ENCODE results near the gene SYNE4.

The SYNE4 gene

DNA sequence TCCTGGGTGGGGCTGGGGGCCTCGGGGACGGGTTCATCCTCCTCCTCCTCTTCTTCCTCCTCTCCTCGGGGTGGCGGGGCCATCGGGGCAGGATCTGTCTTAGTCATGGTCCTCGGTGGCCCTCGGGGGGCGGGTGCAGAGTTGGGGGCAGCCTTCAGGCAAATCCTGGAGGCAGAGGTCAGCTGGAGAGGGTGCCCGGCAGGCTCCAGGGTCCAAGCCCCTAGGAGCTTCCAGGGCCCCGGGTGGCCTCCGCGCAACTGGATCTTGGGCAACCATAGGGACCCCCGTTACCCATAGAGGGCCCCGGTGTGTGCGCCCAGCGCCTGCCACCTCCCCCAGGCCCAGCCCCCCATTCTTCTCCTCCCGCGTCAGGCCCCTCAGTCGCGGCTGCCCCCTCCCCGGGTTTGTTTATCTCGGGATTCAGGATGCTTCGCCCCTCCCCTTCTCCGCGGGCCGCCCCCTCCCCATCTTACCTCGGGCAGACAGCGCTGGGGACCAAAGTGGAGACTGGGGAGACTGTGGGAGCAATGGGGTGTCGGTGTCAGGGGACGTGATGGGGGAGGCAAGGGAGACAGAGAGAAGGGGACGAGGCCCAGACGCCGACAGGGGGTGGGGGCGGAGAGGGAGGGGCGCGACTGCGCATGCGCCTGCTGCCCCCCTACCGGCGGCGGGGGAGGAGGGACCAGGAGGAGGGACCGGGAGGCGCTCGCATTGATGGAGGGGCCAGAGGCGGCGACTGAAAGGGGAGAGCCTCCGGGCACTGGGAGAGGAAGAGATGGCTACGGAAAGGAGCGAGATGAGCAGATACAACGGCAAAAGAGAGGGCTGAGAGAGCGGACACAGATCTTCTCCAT is 23.9 kb upstream of the SYNE4 start, which contains the start of gene CLIP3:
TSS of gene CLIP3 (minus strand) at position 623 of the 854 bp plus-strand sequence. CDS start at position 107, 516 bp downstream.
- peak within 1 kb of the TSS; percentile 35 for H3K4me3 ChIP-seq (ENCODE audit: low read depth, low read length)
- TF ChIP-seq, protein P1, sequence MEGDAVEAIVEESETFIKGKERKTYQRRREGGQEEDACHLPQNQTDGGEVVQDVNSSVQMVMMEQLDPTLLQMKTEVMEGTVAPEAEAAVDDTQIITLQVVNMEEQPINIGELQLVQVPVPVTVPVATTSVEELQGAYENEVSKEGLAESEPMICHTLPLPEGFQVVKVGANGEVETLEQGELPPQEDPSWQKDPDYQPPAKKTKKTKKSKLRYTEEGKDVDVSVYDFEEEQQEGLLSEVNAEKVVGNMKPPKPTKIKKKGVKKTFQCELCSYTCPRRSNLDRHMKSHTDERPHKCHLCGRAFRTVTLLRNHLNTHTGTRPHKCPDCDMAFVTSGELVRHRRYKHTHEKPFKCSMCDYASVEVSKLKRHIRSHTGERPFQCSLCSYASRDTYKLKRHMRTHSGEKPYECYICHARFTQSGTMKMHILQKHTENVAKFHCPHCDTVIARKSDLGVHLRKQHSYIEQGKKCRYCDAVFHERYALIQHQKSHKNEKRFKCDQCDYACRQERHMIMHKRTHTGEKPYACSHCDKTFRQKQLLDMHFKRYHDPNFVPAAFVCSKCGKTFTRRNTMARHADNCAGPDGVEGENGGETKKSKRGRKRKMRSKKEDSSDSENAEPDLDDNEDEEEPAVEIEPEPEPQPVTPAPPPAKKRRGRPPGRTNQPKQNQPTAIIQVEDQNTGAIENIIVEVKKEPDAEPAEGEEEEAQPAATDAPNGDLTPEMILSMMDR (IDR thresholded peaks at IDR 0.05; ENCODE audit: insufficient read depth, low read depth, low read length, missing control alignments): no peak
- peak; percentile 27 for DNase-seq (ENCODE audit: low read depth)

GRCh38 chr19:36031308-36031707 is 22.7 kb upstream of the SYNE4 start:
- no peak for DNase-seq (ENCODE audit: low read depth)
- TF ChIP-seq, protein P1 (IDR thresholded peaks at IDR 0.05; ENCODE audit: insufficient read depth, low read depth, low read length, missing control alignments): no peak
- H3K4me3 ChIP-seq (ENCODE audit: low read depth, low read length): no peak overlapping the region

GRCh38 chr19:36030264-36031148 is 21.9 kb upstream of the SYNE4 start:
- peak; percentile 67 for DNase-seq (ENCODE audit: low read depth)
- TF ChIP-seq, protein P1 (IDR thresholded peaks at IDR 0.05; ENCODE audit: insufficient read depth, low read depth, low read length, missing control alignments): peak; percentile 8
- no peak overlapping the region for H3K4me3 ChIP-seq (ENCODE audit: low read depth, low read length)

DNA sequence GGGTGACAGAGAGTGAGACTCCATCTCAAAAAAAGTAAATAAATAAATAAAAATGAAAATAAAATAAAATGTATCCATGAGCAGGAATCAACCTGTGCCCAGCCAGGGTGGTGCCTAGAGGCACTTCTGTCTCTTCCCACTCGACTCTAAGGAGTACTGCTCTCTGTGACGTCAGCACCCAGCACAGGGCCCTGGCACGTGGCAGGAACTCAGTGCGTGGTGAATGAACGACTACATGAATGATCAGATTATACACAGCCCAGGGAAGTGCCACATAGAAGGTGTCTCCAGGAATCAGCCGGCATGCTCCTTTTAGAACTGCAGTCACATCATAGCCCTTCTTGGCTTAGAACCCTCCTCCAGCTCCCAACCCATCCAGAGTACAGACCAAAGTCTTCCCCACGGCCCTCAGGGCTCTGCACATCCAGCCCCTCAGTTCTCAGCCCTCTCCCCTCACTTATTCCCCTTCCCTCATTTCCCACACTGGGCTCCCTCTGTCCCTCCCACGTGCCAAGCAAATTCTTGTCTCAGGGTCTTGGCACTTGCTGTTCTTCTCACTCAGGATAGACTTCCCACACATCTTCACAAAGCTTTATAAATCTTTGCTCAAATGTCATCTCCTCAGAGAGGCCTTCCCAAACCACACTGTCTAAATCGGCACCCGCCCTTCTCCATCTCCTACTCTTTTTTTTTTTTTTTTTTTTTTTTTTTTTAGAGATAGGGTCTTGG is 19.9 kb upstream of the SYNE4 start:
- no peak for DNase-seq (ENCODE audit: low read depth)
- TF ChIP-seq, protein P1 (IDR thresholded peaks at IDR 0.05; ENCODE audit: insufficient read depth, low read depth, low read length, missing control alignments): no peak
- H3K4me3 ChIP-seq (ENCODE audit: low read depth, low read length): no peak overlapping the region

GRCh38 chr19:36027696-36028095 is 19.1 kb upstream of the SYNE4 start:
- DNase-seq (ENCODE audit: low read depth): no peak
- TF ChIP-seq, protein P1 (IDR thresholded peaks at IDR 0.05; ENCODE audit: insufficient read depth, low read depth, low read length, missing control alignments): no peak
- no peak overlapping the region for H3K4me3 ChIP-seq (ENCODE audit: low read depth, low read length)

DNA sequence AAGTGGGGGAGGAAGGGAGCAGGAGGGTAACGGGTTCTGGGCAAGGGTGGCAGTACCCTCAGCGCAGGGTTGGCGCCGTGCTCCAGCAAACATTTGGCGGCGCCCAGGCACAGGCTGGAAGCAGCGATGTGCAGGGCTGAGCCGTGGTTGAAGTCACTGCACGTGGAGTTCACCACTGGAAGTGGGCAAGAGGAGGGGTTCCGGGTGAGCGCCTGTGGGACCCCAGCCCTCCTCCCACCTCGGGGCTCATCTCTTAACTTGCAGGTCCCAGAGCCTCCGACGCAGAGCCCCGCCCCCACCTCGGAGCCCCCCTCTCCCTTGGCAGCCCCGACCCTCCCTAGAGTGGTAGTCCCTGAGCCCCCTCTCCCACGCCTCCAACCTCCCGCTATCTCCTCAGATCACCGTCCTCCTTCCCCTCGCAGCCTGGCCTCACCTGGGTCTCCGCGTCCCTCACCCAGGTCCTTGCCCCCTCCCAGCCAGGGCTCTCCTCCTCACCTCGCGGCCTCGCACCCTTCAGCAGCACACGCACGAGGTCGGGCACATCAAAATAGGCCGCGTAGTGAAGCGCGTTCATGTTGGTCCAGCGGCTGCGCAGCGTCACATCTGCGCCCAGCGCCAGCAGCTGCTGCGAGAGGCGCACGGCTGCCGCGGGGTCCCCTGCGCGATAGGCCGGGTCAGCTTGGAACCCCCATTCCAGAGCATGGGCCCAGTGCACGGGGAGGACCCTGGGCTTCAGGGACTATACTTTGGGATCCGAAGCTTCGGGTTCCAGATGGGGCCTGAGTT is 17.7 kb upstream of the SYNE4 start:
- H3K4me3 ChIP-seq (ENCODE audit: low read depth, low read length): no peak overlapping the region
- TF ChIP-seq, protein P1 (IDR thresholded peaks at IDR 0.05; ENCODE audit: insufficient read depth, low read depth, low read length, missing control alignments): no peak
- no peak for DNase-seq (ENCODE audit: low read depth)
